GM18508 (cell line): ENCODE results near the gene ADAMTS13.

ENCODE experiments used
- ATAC-seq: cut with Tn5 transposase; IDR thresholded peaks from one replicate; pipeline ENCODE4 v1.9.1; 2021; ENCODE audit warnings: moderate number of reproducible peaks; ENCODE audit not compliant: insufficient read depth, unreplicated experiment

ADAMTS13 gene

DNA sequence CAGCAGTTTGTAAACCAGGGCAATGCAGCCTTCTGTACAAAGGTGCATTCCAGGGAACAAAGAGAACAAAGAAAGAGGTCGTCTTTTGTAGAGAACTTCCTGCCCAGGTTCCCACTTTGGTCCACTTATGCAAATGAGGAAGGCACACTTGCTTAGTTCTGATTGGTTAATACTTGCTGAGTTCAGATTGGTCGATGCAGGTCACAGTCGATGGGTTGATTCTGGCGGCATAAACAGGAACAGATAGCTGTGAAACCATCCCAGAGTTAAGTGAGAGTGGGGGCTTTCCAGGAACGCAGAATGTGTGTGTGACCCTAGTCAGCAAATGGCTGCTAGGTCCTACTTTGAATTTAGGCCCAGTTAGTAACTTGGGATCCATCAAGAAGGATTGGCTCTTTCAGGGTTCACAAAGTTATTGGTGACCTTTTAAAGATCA is 1.8 kb upstream of the ADAMTS13 start:
- no peak for ATAC-seq

DNA sequence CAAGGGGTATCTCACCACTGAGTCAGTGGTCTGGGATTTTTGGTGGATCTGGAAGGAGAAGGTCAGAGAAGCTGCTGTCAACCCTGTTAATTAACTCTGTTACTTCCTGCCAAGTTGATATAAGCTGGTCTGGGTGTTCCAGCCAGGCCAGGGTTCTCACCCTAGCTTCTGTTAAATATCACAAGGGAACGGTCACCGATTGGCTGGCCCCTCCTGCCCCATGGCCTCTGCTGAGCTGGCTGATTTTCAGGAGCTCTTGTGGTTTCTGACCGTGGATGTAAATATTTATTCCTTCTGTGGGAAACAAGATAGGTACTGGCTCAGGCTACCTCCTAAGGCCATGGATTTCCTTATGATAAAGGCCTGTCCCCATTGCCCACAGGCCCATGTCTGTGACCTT is 1.0 kb downstream of the ADAMTS13 start:
- no peak for ATAC-seq

DNA sequence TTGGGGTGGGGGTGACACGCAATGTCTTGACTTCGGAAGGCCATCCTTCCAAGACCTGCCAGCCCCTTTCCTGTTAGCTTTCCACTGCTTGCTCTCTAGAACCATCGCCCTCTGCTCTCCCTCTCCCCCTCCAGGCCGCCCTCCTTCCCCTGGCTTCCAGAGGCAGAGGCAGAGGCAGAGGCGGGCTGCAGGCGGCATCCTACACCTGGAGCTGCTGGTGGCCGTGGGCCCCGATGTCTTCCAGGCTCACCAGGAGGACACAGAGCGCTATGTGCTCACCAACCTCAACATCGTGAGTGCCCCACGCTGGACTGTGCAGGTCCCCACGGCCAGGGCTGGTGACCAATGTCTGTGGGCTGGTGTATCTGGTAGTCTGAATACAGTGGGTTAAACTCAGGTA is 2.0 kb downstream of the ADAMTS13 start:
- no peak for ATAC-seq

DNA sequence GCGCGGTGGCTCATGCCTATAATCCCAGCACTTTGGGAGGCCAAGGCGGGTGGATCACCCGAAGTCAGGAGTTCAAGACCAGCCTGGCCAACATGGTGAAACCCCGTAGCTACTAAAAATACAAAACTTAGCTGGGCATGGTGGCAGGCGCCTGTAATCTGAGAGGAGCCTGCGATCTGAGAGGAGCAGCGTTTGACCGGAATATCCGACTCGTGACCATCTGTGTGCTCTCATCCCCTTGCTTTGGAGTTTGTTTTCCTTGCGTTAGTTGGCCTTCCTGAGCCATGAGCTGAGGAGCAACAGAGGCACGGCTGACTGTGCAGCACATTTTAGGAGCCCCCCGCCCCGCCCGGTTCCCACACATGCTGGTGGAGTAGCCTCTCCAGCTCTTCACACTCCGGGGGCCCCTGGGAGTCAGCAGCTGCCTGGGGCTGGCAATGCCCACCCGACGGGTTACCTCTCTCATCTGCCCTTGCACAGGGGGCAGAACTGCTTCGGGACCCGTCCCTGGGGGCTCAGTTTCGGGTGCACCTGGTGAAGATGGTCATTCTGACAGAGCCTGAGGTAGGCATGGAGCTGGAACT is 3.0 kb downstream of the ADAMTS13 start:
- no peak for ATAC-seq

DNA sequence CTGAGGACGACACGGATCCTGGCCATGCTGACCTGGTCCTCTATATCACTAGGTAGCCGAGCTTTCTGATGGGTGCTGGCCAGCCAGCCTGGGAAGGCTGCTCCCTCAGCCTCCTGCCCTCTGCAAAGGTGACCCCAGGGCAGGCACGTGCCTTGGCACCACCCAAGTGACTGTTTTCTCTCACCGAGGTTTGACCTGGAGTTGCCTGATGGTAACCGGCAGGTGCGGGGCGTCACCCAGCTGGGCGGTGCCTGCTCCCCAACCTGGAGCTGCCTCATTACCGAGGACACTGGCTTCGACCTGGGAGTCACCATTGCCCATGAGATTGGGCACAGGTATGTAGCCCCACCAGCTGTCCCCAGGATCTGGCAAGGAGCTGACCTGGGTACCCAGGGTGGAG is 3.8 kb downstream of the ADAMTS13 start:
- ATAC-seq, result no peak

DNA sequence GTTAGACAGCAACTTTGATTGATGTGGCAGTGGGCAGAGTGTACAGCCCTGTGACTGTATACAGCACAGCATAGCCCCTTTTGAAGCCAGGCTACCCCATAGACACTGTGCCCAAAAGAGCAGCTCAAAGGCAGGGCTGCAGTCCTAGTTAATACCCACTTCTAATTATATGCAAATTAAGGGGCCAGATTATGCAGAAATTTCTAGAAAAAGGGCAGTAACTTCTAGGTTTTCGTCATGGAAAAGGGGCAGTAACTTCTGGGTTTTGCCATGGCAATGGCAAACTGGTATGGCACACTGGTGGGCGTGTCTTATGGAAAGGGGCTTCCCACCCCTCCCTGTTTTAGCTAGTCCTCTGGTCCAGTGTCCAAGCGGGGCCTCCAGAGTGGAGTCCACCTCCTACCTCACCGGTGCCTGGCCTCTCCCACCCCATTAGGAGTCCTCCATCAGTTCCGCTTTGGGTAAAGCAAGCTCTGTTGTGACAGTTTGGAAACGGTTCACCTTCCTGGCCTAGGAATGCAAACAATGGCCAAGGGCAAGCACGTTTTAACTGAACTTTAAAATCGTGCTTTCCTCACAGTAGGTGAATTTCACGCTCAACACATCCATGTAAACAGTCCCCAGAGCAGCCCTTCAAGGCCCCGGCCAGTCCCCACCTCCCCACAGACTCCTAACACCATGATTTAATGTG is 5.6 kb downstream of the ADAMTS13 start:
- no peak for ATAC-seq

DNA sequence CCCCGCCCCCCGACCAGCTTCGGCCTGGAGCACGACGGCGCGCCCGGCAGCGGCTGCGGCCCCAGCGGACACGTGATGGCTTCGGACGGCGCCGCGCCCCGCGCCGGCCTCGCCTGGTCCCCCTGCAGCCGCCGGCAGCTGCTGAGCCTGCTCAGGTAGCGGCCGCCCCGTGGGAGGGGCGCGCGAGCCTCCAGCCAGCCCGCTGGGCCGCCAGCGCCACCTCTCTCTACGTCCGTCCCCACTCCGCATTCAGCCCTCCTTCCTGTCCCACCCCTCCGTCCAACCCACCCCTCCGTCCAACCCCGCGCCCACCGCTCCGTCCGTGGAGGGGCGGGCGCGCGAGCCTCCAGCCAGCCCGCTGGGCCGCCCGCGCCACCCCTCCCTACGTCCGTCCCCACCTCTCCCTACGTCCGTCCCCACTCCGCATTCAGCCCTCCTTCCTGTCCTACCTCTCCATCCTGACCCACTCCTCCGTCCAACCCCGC is 6.5 kb downstream of the ADAMTS13 start:
- no peak for ATAC-seq

DNA sequence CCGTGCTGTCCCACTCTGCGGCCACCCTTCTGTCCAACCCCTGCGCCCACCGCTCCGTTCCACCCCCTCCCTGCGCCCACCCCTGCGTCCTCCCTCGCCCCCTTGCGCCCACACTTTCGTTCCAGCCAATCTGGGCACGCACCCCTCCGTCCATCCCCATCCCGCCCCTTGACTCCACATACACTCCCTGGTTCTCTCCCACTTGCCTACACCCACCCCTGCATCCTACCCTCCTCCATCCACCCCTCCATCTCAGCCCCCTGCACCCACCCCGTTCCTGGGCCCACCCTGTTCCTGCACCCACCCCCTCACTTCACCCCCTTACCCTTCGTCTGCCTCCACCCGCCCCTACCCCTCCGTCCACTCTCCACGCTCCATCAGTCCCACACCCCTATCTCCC is 7.0 kb downstream of the ADAMTS13 start:
- no peak for ATAC-seq

DNA sequence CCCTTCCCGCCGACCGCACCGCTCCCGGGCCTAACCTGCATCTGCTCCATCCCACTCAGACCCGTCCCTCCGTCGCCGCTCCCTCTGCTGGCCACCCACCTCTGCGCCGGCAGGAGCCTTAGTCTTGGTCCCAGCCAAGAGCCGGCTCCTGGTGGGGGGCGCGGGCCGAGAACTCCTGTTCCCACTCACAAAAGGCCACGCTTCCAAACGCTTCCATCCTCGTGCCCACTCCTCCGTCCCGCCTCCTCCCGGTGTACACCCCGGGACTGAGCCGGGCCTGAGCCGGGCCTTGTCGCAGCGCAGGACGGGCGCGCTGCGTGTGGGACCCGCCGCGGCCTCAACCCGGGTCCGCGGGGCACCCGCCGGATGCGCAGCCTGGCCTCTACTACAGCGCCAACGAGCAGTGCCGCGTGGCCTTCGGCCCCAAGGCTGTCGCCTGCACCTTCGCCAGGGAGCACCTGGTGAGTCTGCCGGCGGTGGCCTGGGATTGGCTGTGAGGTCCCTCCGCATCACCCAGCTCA is 7.5 kb downstream of the ADAMTS13 start:
- no peak for ATAC-seq

DNA sequence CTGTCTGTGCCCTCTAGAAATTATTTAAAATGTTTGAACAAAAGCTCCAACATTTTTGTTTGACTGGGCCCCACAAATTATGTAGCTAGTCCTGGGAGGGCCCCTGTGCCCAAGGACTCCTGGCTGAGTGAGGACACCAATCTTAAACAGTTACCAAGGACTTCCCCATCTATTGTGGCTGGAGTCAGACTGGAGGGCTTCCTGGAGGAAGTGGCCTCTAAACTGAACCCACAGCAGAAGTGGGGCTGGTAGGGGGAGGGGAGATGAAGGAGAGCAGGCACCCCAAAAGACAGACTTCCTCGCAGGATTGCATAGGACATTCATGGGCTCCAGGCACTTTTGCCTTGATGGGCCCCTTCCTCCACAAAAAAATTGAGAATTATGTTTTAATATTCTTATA is 8.1 kb downstream of the ADAMTS13 start:
- ATAC-seq, result no peak

DNA sequence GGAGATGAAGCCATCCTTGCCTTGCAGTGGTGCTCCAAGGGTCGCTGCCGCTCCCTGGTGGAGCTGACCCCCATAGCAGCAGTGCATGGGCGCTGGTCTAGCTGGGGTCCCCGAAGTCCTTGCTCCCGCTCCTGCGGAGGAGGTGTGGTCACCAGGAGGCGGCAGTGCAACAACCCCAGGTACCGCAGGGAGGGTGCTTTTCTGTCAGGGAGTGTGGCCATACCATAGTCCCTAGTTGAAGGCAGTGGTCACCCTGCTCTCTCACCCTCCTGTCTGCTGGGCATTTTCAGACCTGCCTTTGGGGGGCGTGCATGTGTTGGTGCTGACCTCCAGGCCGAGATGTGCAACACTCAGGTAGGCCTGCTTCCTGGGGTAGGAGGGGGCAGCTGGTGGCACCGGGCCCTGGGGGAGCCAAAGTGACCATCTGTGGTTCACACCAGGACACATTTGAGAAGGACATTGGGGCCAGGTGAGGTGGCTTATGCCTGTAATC is 11.2 kb downstream of the ADAMTS13 start:
- ATAC-seq, result no peak

DNA sequence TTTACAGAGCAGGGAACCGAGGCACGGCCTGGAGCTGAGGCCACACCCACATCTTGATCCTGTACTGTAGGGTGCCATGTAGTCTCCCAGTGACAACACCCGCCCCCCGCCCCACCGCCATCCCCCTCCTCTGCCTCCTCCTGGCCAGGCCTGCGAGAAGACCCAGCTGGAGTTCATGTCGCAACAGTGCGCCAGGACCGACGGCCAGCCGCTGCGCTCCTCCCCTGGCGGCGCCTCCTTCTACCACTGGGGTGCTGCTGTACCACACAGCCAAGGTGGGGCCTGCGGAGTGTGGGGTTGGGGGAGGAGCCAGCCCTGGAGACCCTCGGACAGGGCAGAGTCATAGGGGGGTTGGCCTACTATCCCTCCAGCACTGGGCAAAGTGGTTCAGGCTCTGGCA is 14.5 kb downstream of the ADAMTS13 start:
- no peak for ATAC-seq

DNA sequence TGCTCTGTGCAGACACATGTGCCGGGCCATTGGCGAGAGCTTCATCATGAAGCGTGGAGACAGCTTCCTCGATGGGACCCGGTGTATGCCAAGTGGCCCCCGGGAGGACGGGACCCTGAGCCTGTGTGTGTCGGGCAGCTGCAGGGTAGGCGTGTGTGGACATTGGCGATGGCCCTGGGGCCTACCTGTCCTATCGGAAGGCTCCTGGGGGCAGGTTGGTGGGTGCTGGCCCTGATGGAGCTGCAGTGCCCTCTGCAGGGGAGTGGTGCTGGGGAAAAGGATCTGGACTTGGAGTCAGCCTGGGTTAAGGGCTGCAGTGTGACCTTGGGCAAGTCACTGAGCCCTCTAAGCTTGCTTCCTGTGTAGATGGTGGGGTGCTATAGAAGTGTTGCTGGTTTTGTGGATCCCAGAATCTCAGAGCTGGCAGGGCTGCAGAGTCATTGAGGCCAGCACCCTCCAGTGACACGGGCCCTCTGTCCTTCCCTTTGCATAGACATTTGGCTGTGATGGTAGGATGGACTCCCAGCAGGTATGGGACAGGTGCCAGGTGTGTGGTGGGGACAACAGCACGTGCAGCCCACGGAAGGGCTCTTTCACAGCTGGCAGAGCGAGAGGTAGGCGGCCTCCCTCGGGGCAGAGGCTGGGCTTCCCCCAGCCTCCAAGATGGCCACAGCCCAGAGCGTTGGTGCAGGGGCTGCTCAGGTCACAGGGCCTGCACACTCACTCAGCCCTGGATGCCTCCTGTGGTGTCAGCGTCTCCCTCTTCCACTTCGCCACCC is 15.8 kb downstream of the ADAMTS13 start:
- ATAC-seq, result no peak

DNA sequence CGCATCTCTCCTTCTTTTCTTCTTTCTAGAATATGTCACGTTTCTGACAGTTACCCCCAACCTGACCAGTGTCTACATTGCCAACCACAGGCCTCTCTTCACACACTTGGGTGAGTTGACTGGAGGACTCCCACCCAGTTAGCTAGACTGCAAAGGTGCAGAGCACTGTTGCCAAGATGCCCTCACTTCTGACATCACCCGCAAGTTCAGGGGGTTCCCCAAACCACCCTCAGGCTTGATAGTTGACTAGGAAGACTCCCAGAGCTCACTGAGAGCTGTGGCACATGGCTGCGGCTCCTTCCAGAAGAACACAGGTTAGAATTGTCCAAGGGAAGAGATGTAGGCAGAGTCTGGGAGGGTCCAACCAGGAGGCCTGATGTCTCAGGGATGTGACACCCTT is 17.2 kb downstream of the ADAMTS13 start:
- ATAC-seq, result no peak

DNA sequence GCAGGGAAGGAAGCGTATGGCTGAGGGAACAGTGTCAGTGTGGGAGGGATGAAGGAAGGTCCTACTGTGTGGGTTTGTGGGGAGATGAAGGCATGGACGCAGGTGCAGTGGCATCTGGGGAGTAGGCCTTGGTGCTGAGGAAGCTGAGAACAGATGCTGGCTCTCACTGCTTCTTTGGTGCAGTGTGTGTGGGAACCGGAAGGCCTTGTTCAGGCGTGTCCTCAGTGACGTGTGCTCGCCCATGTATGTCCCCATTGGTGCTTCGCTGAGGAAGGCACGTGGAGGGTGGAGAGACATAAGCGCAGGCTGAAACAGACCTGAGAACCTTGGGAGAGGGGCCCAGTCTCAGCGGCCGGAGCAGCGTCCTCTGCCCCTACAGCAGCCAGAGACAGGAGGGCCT is 18.7 kb downstream of the ADAMTS13 start:
- no peak for ATAC-seq

DNA sequence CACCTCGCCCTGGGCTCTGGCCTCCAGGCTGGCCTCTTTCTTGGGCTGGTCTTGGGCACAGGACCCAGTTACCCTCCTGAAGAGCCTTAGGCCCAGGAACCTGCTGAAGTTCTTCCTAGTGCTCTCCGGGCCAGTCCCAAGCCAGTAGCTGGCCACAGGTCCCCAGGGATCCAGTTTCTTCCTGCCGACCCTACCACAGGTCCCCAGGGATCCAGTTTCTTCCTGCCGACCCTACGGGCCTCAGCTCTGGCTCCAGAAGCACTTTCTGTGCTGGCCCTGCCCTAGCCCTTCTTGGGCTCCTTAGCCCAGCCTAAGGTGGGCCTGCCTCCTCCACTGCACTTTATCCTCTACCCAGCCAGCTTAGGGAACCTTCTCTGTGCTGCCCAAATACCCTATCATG is 19.4 kb downstream of the ADAMTS13 start:
- ATAC-seq, result no peak

DNA sequence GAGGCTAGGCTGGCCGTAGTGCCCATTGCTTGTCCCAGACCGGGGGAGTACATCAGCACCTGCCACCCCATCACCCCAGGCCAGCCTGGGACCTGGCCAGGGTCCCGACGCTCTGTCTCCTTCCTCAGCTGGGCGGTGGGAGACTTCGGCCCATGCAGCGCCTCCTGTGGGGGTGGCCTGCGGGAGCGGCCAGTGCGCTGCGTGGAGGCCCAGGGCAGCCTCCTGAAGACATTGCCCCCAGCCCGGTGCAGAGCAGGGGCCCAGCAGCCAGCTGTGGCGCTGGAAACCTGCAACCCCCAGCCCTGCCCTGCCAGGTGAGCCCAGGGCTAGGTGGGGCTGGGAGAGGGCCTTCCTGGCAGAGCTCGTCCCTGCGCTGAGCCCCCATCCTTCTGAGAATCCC is 21.1 kb downstream of the ADAMTS13 start:
- no peak for ATAC-seq

DNA sequence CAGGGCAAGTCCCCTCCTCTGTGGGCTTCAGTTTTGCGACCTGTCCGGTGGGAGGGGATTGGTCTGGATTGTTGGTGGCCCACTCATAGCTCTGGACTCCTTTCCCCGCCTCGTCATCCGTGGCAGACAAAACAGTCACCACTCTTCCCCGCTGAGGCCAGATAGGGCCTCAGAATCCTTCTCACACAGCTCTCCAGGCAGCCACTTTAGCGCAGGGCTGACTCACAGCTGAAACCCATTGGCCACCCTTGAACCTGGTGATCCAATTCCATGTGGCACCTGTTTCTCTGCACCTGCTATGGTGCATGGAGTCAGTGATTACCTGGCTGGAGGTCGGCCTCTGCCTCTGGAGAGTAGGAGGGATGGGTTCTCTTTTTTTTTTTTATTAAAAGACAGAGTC is 21.8 kb downstream of the ADAMTS13 start:
- ATAC-seq, result no peak

DNA sequence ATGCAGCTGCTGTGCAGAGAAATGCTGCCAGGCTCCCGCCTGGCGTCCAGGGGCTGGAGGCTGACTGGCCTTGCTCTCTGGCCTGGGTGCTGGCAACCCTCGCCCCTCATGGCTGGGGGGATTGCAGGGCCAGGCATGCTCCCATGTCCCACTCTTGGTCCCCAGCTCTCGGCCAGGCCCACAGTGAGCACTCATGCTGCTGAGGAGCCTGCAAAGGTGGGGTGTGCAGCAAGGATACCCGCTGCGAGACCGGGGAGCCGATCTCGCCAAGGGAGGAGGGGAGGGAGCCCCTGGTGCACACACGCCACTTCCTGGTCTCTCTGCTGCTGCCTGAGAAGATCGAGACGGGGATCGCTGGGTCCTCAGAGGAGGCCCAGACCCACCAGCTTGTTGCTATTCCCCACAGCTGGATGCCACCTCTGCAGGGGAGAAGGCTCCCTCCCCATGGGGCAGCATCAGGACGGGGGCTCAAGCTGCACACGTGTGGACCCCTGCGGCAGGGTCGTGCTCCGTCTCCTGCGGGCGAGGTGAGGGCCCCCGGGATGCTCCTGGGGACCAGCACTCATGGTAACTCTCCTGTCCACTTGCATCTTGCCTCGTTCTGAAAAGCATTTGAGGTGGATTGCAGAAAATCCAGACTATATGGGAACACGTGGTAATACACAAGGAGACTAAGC is 23.3 kb downstream of the ADAMTS13 start:
- ATAC-seq, result no peak

DNA sequence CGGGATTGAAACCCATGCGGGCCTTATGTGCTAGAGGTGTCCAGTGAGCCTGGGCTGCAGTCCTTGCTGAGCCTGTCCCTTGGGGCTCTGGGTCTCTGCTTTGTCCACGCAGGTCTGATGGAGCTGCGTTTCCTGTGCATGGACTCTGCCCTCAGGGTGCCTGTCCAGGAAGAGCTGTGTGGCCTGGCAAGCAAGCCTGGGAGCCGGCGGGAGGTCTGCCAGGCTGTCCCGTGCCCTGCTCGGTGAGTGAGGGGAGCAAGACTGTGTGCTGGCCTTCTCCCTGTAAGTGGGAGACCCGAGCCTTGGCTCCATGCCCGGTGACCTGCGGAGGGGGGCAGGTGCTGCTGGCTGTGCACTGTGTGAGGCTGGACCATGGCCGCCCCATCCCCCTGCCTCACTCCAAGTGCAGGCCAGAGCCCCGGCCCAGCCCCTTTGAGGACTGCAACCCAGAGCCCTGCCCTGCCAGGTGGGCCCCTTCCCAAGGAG is 26.4 kb downstream of the ADAMTS13 start:
- no peak for ATAC-seq
